Thyroid gland (tissue), 4 donors: ENCODE data around the gene PAMR1.

Source experiments
- CTCF ChIP-seq, 6 experiments: fragments of 200-600 bp in 3 of 6; fragments of 450-650 bp in 3 of 6; sonication (generic) in 3 of 6; IDR thresholded peaks; one replicate each; pipeline ENCODE4 v1.5.1; 2016 to 2019; ENCODE audit warnings: antibody characterized with exemption in 6 of 6, mild to moderate bottlenecking in 2 of 6, inconsistent platforms in 1 of 6, moderate library complexity in 1 of 6
- POLR2A ChIP-seq, 2 donors: fragments of 450-650 bp; IDR thresholded peaks; one replicate each; pipeline ENCODE4 v1.6.1; 2017; ENCODE audit warnings: antibody characterized with exemption in 2 of 2, mild to moderate bottlenecking in 2 of 2, moderate library complexity in 1 of 2

DNA sequence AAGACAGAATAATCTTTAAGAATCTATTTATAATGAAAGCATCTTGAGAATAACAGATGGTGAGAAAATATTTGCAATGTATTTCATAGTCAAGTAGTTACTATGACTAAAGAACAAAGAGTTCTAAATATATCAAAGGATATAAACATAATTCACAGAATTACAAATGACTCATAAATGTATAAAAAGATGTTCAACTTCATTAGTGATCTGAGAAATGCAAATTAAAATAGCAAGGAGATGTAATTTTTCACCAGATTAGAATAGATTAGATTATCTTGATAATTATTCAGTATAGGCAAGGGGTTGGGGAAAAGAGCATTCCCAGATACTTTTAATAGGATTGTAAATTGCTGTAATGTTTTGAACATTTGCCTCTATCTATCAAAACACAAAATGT, 30.1 kb upstream of the PAMR1 start:
- TF ChIP-seq CTCF (IDR thresholded peaks at IDR 0.05) (no peak), POLR2A (IDR thresholded peaks at IDR 0.05) (no peak)
